Measurements from ENCODE around the gene YWHAQ. TPM values are rescaled to one million over a fixed set of nuclear protein-coding genes. Genes with fewer than 3 reads are reported as not detected.

YWHAQ gene
- 228 and 327 TPM in 2 replicates for total RNA-seq

GRCh38 chr2:9630736-9631552, at the start of gene YWHAQ:
TSS of gene YWHAQ (minus strand) at chr2:9630997. CDS start at chr2:9630452, 545 bp downstream.

GRCh38 chr2:9555297-9556120, 75.3 kb downstream of the YWHAQ start, which contains the start of gene ADAM17:
TSS of gene ADAM17 (minus strand) at chr2:9555830. CDS start at chr2:9555605, 225 bp downstream.

Other genes starting within 250 kb of the YWHAQ start
- 59.3 and 61.4 TPM in 2 replicates for gene ITGB1BP1, start 207.5 kb downstream of the YWHAQ start, total RNA-seq
- gene CPSF3, start 207.3 kb downstream of the YWHAQ start, total RNA-seq: 32.6 and 47.9 TPM in 2 replicates
- 58.7 and 79.0 TPM in 2 replicates for gene IAH1, start 156.4 kb downstream of the YWHAQ start, total RNA-seq
- gene ADAM17, start 75.2 kb downstream of the YWHAQ start, total RNA-seq: 18.6 and 24.5 TPM in 2 replicates
- 8.8 and 10.4 TPM in 2 replicates for gene TAF1B, start 212.5 kb upstream of the YWHAQ start, total RNA-seq

All from mesangial cell (primary cell).